Astrocyte (in vitro differentiated cells and primary cell): ENCODE measurements around the gene GBP3. TPM values are rescaled to one million over a fixed set of nuclear protein-coding genes. Genes with fewer than 3 reads are reported as not detected.
A peak's percentile ranks its signal among the peaks of the same experiment; 100 is the strongest.

Experiments used
- DNase-seq: peaks from one replicate; pipeline ENCODE4 v3.0.0-alpha.2; 2010; ENCODE audit warnings: low read depth
- FAIRE-seq: peaks from 2 replicates; lab custom pipeline; 2011; peaks lifted over from hg19 to GRCh38; lab: Jason Lieb, UNC
- H2AFZ ChIP-seq: 2 replicates; pipeline ENCODE4 v1.6.0; 2012; ENCODE audit warnings: low read depth, low read length, inconsistent platforms
- H3K27ac ChIP-seq: 2 replicates; pipeline ENCODE4 v1.5.1; 2011; ENCODE audit warnings: low read depth, low read length, inconsistent platforms
- H3K27me3 ChIP-seq: 2 replicates; pipeline ENCODE4 v1.6.0; 2011; ENCODE audit warnings: low read length, inconsistent platforms; ENCODE audit not compliant: insufficient read depth
- H3K36me3 ChIP-seq: 2 replicates; pipeline ENCODE4 v1.5.1; 2011; ENCODE audit warnings: low read length, inconsistent platforms; ENCODE audit not compliant: insufficient read depth
- H3K4me1 ChIP-seq: 2 replicates; pipeline ENCODE4 v1.5.1; 2011; ENCODE audit warnings: low read length, inconsistent platforms; ENCODE audit not compliant: insufficient read depth
- H3K4me2 ChIP-seq: 2 replicates; pipeline ENCODE4 v1.6.0; 2012; ENCODE audit warnings: low read length, inconsistent platforms
- H3K4me3 ChIP-seq: 2 replicates; pipeline ENCODE4 v1.5.1; 2011; ENCODE audit warnings: low read depth, mild to moderate bottlenecking, low read length, inconsistent platforms; ENCODE audit not compliant: insufficient read depth
- H3K79me2 ChIP-seq: 2 replicates; pipeline ENCODE4 v1.6.0; 2012; ENCODE audit warnings: mild to moderate bottlenecking, low read length, inconsistent platforms; ENCODE audit not compliant: insufficient read depth
- H3K9ac ChIP-seq: 2 replicates; pipeline ENCODE4 v1.6.0; 2012; ENCODE audit warnings: mild to moderate bottlenecking, low read length, inconsistent platforms
- H3K9me3 ChIP-seq: 2 replicates; pipeline ENCODE4 v1.5.1; 2012; ENCODE audit warnings: low read depth, mild to moderate bottlenecking, low read length, inconsistent platforms; ENCODE audit not compliant: insufficient read depth
- H4K20me1 ChIP-seq: 2 replicates; pipeline ENCODE4 v1.6.0; 2012; ENCODE audit warnings: low read length, inconsistent platforms; ENCODE audit not compliant: insufficient read depth
- H3K27ac Mint-ChIP-seq: one replicate; pipeline ENCODE4 v1.8.0; 2021; ENCODE audit warnings: mild to moderate bottlenecking, mixed read lengths; ENCODE audit not compliant: unreplicated experiment
- H3K27me3 Mint-ChIP-seq: one replicate; pipeline ENCODE4 v1.8.0; 2021; ENCODE audit warnings: low read depth, mixed read lengths; ENCODE audit not compliant: unreplicated experiment
- H3K36me3 Mint-ChIP-seq: one replicate; pipeline ENCODE4 v1.8.0; 2021; ENCODE audit warnings: low read depth, mixed read lengths; ENCODE audit not compliant: unreplicated experiment
- H3K4me1 Mint-ChIP-seq: one replicate; pipeline ENCODE4 v1.8.0; 2021; ENCODE audit warnings: low read depth, mixed read lengths; ENCODE audit not compliant: unreplicated experiment
- H3K4me3 Mint-ChIP-seq: one replicate; pipeline ENCODE4 v1.8.0; 2021; ENCODE audit warnings: mild to moderate bottlenecking, moderate library complexity, mixed read lengths; ENCODE audit not compliant: unreplicated experiment
- H3K9me3 Mint-ChIP-seq: one replicate; pipeline ENCODE4 v1.8.0; 2021; ENCODE audit warnings: mild to moderate bottlenecking, mixed read lengths; ENCODE audit not compliant: unreplicated experiment
- CTCF ChIP-seq: IDR thresholded peaks from 2 replicates; pipeline ENCODE4 v1.5.1; 2011; ENCODE audit warnings: low read depth, mild to moderate bottlenecking, inconsistent platforms, low read length, moderate library complexity; ENCODE audit not compliant: insufficient read depth
- EZH2 ChIP-seq: IDR thresholded peaks from 2 replicates; pipeline ENCODE4 v1.6.1; 2012; ENCODE audit warnings: mild to moderate bottlenecking, low read length, inconsistent platforms; ENCODE audit not compliant: insufficient read depth
- total RNA-seq: library from RNA; stranded (reverse); gene quantifications from 2 replicates; pipeline ENCODE4 v1.2.1, GENCODE V29; 2021

GBP3 gene
- total RNA-seq, 1 donor from 2014 or later, result 30.3 TPM

DNA sequence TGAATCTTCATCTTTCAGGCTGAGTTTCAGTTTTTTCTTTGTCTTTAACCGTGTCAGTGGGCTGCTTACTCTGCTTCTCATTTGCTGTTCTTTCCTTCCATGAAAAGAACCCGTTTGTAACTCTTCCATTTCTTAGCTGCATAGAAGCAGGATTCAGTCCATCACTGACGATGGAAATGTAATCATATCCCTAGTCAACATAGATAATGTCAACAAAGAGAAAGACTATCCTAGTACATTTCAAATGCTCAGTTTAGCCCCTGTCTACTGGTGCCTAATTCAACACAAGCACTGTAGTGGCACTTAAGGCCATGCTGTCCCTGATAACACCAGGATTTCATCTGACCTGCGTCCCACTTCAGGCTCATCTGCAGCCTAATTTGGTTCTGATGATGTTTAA lies 42.0 kb upstream of the GBP3 start:
- TF ChIP-seq CTCF (no peak), EZH2 (no peak)
- Mint-ChIP-seq H3K27me3 (no peaks in the 10 kb centered on the region), H3K4me3 (peak overlapping the region; percentile 90), H3K9me3 (peaks cover 2% of the 10 kb centered on the region), H3K27ac (peak overlapping the region; percentile 36), H3K36me3 (peaks cover 5% of the 10 kb centered on the region), H3K4me1 (peaks cover 25% of the 10 kb centered on the region)
- Histone ChIP-seq H3K9me3 (no peaks in the 10 kb centered on the region), H2AFZ (peak overlapping the region; percentile 65), H3K27me3 (no peaks in the 10 kb centered on the region), H3K9ac (peak overlapping the region; percentile 82), H3K27ac (peak overlapping the region; percentile 44), H3K4me1 (no peaks in the 10 kb centered on the region), H3K4me3 (peak overlapping the region; percentile 69), H4K20me1 (peaks cover 3% of the 10 kb centered on the region), H3K36me3 (peaks cover 3% of the 10 kb centered on the region), H3K79me2 (peaks cover 13% of the 10 kb centered on the region), H3K4me2 (peak overlapping the region; percentile 87)
- DNase-seq (no peak), FAIRE-seq (peak; percentile 70)

DNA sequence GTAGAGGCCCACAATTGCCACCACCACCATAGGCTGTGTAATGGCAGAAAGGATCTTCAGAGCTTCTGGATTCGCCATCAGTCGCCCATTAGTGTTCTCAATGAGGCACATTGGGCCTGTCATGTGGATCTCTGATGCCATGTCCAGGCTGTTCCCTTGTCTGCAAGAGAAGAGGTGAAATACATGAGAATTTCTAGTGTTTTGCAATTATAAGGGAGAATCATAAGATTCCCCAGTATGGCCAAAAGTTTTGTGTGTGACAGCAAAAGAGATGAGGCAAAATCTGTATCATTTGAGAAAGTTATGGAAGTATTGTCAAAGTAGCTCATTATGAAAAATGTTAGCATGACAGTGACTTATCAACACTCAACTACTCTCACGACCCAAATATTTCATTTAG lies 40.4 kb upstream of the GBP3 start:
- Histone ChIP-seq H3K36me3 (peaks cover 10% of the 10 kb centered on the region), H3K79me2 (peaks cover 13% of the 10 kb centered on the region), H3K9ac (no peak overlapping the region), H3K27me3 (no peaks in the 10 kb centered on the region), H3K4me1 (no peaks in the 10 kb centered on the region), H3K9me3 (no peaks in the 10 kb centered on the region), H3K4me3 (no peak overlapping the region), H3K27ac (no peak overlapping the region), H3K4me2 (peak overlapping the region; percentile 87), H2AFZ (no peak overlapping the region), H4K20me1 (peaks cover 3% of the 10 kb centered on the region)
- H3K36me3 Mint-ChIP-seq, result peaks cover 8% of the 10 kb centered on the region
- no peak for FAIRE-seq
- peak overlapping the region; percentile 90 for H3K4me3 Mint-ChIP-seq
- peaks cover 21% of the 10 kb centered on the region for H3K4me1 Mint-ChIP-seq
- peaks cover under 1% of the 10 kb centered on the region for H3K9me3 Mint-ChIP-seq
- H3K27ac Mint-ChIP-seq, result no peak overlapping the region
- no peak for TF ChIP-seq EZH2
- no peak for TF ChIP-seq CTCF
- H3K27me3 Mint-ChIP-seq, result no peaks in the 10 kb centered on the region
- DNase-seq, result no peak

DNA sequence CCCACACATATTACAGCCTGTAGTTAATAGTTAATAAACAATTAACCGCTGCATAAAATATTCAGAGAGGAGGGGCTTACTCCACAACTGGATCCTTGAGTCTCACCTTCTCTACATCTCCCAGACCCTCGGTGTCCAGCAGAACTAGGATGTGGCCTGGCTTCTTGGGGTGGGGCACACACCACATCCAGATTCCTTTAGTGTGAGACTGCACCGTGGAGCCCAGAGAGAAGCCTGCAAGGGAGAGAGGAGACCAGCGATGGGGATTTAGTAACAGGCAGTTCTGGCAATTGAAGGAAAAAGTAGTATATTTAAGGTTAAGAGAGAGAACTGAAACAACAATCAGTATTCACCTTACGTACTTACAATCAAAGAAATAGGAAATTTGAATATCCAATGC lies 37.4 kb upstream of the GBP3 start:
- TF ChIP-seq CTCF, result no peak
- no peak for TF ChIP-seq EZH2
- Histone ChIP-seq H3K79me2 (peaks cover 13% of the 10 kb centered on the region), H4K20me1 (peaks cover 3% of the 10 kb centered on the region), H3K4me3 (no peak overlapping the region), H2AFZ (no peak overlapping the region), H3K4me1 (no peaks in the 10 kb centered on the region), H3K4me2 (peak overlapping the region; percentile 17), H3K27ac (no peak overlapping the region), H3K27me3 (no peaks in the 10 kb centered on the region), H3K9ac (no peak overlapping the region), H3K9me3 (no peaks in the 10 kb centered on the region), H3K36me3 (peaks cover 16% of the 10 kb centered on the region)
- Mint-ChIP-seq H3K4me3 (peak overlapping the region; percentile 66), H3K27me3 (no peaks in the 10 kb centered on the region), H3K9me3 (no peaks in the 10 kb centered on the region), H3K4me1 (peaks cover 17% of the 10 kb centered on the region), H3K27ac (peak overlapping the region; percentile 62), H3K36me3 (peaks cover 17% of the 10 kb centered on the region)
- DNase-seq (no peak), FAIRE-seq (no peak)
